H1 (cell line): ENCODE results near the gene RP9. TPM values are rescaled to one million over a fixed set of nuclear protein-coding genes. Genes with fewer than 3 reads are reported as not detected.

Experiments used
- CTCF ChIA-PET: fragments of 300-600 bp; sonication (Branson Sonifier 250); formaldehyde crosslinking; loops from one replicate; lab custom pipeline; 2021; ENCODE audit not compliant: partially characterized antibody; lab: Charles Lee
- POLR2A ChIA-PET: fragments of 300-600 bp; sonication (Branson Sonifier 250); formaldehyde crosslinking; loops from one replicate; lab custom pipeline; 2021; ENCODE audit warnings: inconsistent platforms; ENCODE audit not compliant: partially characterized antibody; lab: Charles Lee
- DNase-seq, 2 experiments: peaks; one replicate each; pipeline versions ENCODE4 v3.0.0 to v3.0.0-alpha.2; 2010 to 2022; ENCODE audit warnings: low spot score in 2 of 2, low read depth in 1 of 2, mixed read lengths in 1 of 2
- FAIRE-seq: peaks from 2 replicates; lab custom pipeline; 2011; peaks lifted over from hg19 to GRCh38; lab: Jason Lieb, UNC
- H2AFZ ChIP-seq: 2 replicates; pipeline ENCODE4 v1.8.1; 2012; ENCODE audit warnings: low read length, inconsistent platforms
- H2AK5ac ChIP-seq: 2 replicates; pipeline ENCODE4 v1.6.1; 2013; ENCODE audit warnings: low read depth, low read length
- H2BK120ac ChIP-seq: replicated peaks from 2 replicates; pipeline ENCODE3; 2013; ENCODE audit warnings: low read depth, low read length, inconsistent platforms
- H2BK12ac ChIP-seq: 2 replicates; pipeline ENCODE4 v1.6.1; 2013; ENCODE audit warnings: low read depth, low read length
- H2BK15ac ChIP-seq: 2 replicates; pipeline ENCODE4 v1.6.1; 2013; ENCODE audit warnings: low read length
- H2BK20ac ChIP-seq: 2 replicates; pipeline ENCODE4 v1.6.1; 2013; ENCODE audit warnings: low read length
- H2BK5ac ChIP-seq: 2 replicates; pipeline ENCODE4 v1.6.1; 2013; ENCODE audit warnings: low read depth, low read length
- H3K14ac ChIP-seq: 2 replicates; pipeline ENCODE4 v1.6.1; 2013; ENCODE audit warnings: inconsistent platforms; ENCODE audit not compliant: insufficient read length
- H3K18ac ChIP-seq: 2 replicates; pipeline ENCODE4 v1.6.1; 2013; ENCODE audit warnings: low read length; ENCODE audit errors: extremely low read depth
- H3K23ac ChIP-seq: 2 replicates; pipeline ENCODE4 v1.6.1; 2013; ENCODE audit warnings: inconsistent platforms; ENCODE audit not compliant: insufficient read length
- H3K23me2 ChIP-seq: 2 replicates; pipeline ENCODE4 v1.6.1; 2013; ENCODE audit warnings: low read depth, low read length
- H3K27ac ChIP-seq: 2 replicates; pipeline ENCODE4 v1.6.1; 2011; ENCODE audit warnings: low read depth, low read length, inconsistent platforms
- H3K27me3 ChIP-seq, 4 experiments: replicated peaks in 1 of 4; 1 replicate in 1 of 4; 2 replicates in 3 of 4; pipeline versions ENCODE4 v1.6.1 to v1.8.1; 2011 to 2013; ENCODE audit warnings: low read length in 3 of 4, mild to moderate bottlenecking in 3 of 4, inconsistent platforms in 2 of 4, mixed read lengths in 2 of 4, moderate library complexity in 1 of 4; ENCODE audit not compliant: control insufficient read depth in 3 of 4, insufficient read depth in 3 of 4; ENCODE audit errors: extremely low read depth in 1 of 4
- H3K36me3 ChIP-seq, 4 experiments: 2 replicates each; pipeline versions ENCODE4 v1.6.1 to v1.8.1; 2011 to 2013; ENCODE audit warnings: mild to moderate bottlenecking in 4 of 4, low read length in 3 of 4, moderate library complexity in 2 of 4, control low read depth in 1 of 4, inconsistent platforms in 1 of 4; ENCODE audit not compliant: insufficient read depth in 4 of 4, control insufficient read depth in 2 of 4
- H3K4ac ChIP-seq: replicated peaks from 2 replicates; pipeline ENCODE3; 2013; ENCODE audit warnings: low read length, low read depth, mixed read lengths, inconsistent platforms; ENCODE audit not compliant: insufficient read length
- H3K4me1 ChIP-seq, 4 experiments: replicated peaks in 1 of 4; 1 replicate in 1 of 4; 2 replicates in 3 of 4; pipeline versions ENCODE4 v1.6.1 to v1.8.1; 2011 to 2013; ENCODE audit warnings: low read length in 3 of 4, inconsistent platforms in 2 of 4, mixed read lengths in 1 of 4; ENCODE audit not compliant: insufficient read depth in 4 of 4, control insufficient read depth in 3 of 4
- H3K4me2 ChIP-seq, 2 experiments: 2 replicates each; pipeline versions ENCODE4 v1.6.1 to v1.8.1; 2011 to 2013; ENCODE audit warnings: low read depth in 2 of 2, low read length in 2 of 2, control low read depth in 1 of 2, inconsistent platforms in 1 of 2, mild to moderate bottlenecking in 1 of 2; ENCODE audit not compliant: insufficient read depth in 1 of 2
- H3K4me3 ChIP-seq, 4 experiments: fragments of 200-600, 300-600 bp in 1 of 4; sonication (generic), shearing (Covaris generic), sonication (Bioruptor Twin) in 1 of 4; 2 replicates each; pipeline versions ENCODE4 v1.5.1 to v1.8.1; 2011 to 2016; ENCODE audit warnings: low read length in 4 of 4, low read depth in 3 of 4, control low read depth in 2 of 4, inconsistent platforms in 2 of 4, mild to moderate bottlenecking in 2 of 4, mixed read lengths in 1 of 4, moderate library complexity in 1 of 4; ENCODE audit not compliant: insufficient read depth in 2 of 4; ENCODE audit errors: extremely low read depth in 1 of 4
- H3K56ac ChIP-seq: replicated peaks from 2 replicates; pipeline ENCODE3; 2013; ENCODE audit warnings: low read depth, mild to moderate bottlenecking, mixed read lengths, low read length, inconsistent platforms; ENCODE audit not compliant: insufficient read length
- H3K79me1 ChIP-seq: 2 replicates; pipeline ENCODE4 v1.6.1; 2013; ENCODE audit warnings: low read depth, low read length, control low read depth
- H3K79me2 ChIP-seq, 2 experiments: 2 replicates each; pipeline versions ENCODE4 v1.6.1 to v1.8.1; 2012 to 2013; ENCODE audit warnings: low read length in 2 of 2, mild to moderate bottlenecking in 2 of 2, inconsistent platforms in 1 of 2; ENCODE audit not compliant: insufficient read depth in 2 of 2, control insufficient read depth in 1 of 2
- H3K9ac ChIP-seq, 4 experiments: replicated peaks in 1 of 4; 1 replicate in 1 of 4; 2 replicates in 3 of 4; pipeline versions ENCODE4 v1.6.1 to v1.8.1; 2011 to 2013; ENCODE audit warnings: low read depth in 3 of 4, low read length in 3 of 4, control low read depth in 2 of 4, mild to moderate bottlenecking in 2 of 4, moderate library complexity in 2 of 4, inconsistent platforms in 1 of 4; ENCODE audit errors: extremely low read depth in 1 of 4
- H3K9me3 ChIP-seq, 2 experiments: 2 replicates each; pipeline versions ENCODE4 v1.6.1 to v1.8.1; 2012 to 2013; ENCODE audit warnings: mild to moderate bottlenecking in 2 of 2, moderate library complexity in 2 of 2, control low read depth in 1 of 2, inconsistent platforms in 1 of 2, low read depth in 1 of 2, low read length in 1 of 2, mixed read lengths in 1 of 2; ENCODE audit not compliant: insufficient read depth in 2 of 2
- H4K20me1 ChIP-seq, 2 experiments: replicated peaks in 1 of 2; 2 replicates each; pipeline versions ENCODE3 to v1.8.1; 2011 to 2013; ENCODE audit warnings: inconsistent platforms in 2 of 2, low read length in 2 of 2, mild to moderate bottlenecking in 1 of 2; ENCODE audit not compliant: insufficient read depth in 2 of 2, control insufficient read depth in 1 of 2
- H4K5ac ChIP-seq: 2 replicates; pipeline ENCODE4 v1.6.1; 2013; ENCODE audit warnings: low read length, low read depth, mixed read lengths, inconsistent platforms; ENCODE audit not compliant: insufficient read length
- H4K8ac ChIP-seq: 2 replicates; pipeline ENCODE4 v1.8.0; 2013; ENCODE audit warnings: mild to moderate bottlenecking, moderate library complexity, low read length, inconsistent platforms; ENCODE audit not compliant: insufficient read depth; ENCODE audit errors: extremely low read depth
- H4K91ac ChIP-seq: replicated peaks from 2 replicates; pipeline ENCODE3; 2013; ENCODE audit warnings: low read length, mixed read lengths, inconsistent platforms; ENCODE audit not compliant: insufficient read length
- ASH2L ChIP-seq: fragments of 200-600, 300-600 bp; sonication (generic); IDR thresholded peaks from one replicate; pipeline ENCODE4 v1.7.1; 2017; ENCODE audit warnings: low read length
- BRCA1 ChIP-seq: IDR thresholded peaks from 2 replicates; pipeline ENCODE4 v1.6.1; 2012; ENCODE audit warnings: low read depth, low read length, improper control_type of control experiment
- RNF2 ChIP-seq: fragments of 200-900, 300-1000 bp; sonication (generic); IDR thresholded peaks from 2 replicates; pipeline ENCODE4 v1.7.1; 2016; ENCODE audit warnings: borderline replicate concordance, low read depth, mild to moderate bottlenecking, antibody characterized with exemption, low read length; ENCODE audit not compliant: poor library complexity, severe bottlenecking; ENCODE audit errors: missing control alignments
- SAP30 ChIP-seq: fragments of 300-600 bp; sonication (generic); IDR thresholded peaks from 2 replicates; pipeline ENCODE4 v1.7.1; 2012; ENCODE audit warnings: low read length, moderate library complexity, mild to moderate bottlenecking, inconsistent platforms; ENCODE audit not compliant: insufficient read depth, insufficient replicate concordance
- SIN3A ChIP-seq, 2 experiments: IDR thresholded peaks in 1 of 2; conservative IDR thresholded peaks in 1 of 2; 2 replicates each; pipeline ENCODE4 v1.6.1; 2011 to 2012; ENCODE audit warnings: low read length in 2 of 2, improper control_type of control experiment in 1 of 2, low read depth in 1 of 2, mild to moderate bottlenecking in 1 of 2
- SUZ12 ChIP-seq: fragments of 200-600 bp; sonication (generic); IDR thresholded peaks from 2 replicates; pipeline ENCODE4 v1.6.1; 2012; ENCODE audit warnings: mild to moderate bottlenecking, inconsistent platforms, low read length, moderate library complexity, mixed read lengths
- ZNF274 ChIP-seq: IDR thresholded peaks from 2 replicates; pipeline ENCODE4 v1.7.0; 2012; ENCODE audit warnings: low read length, borderline replicate concordance; ENCODE audit errors: extremely low read depth
- WGBS, 2 experiments: shearing (Covaris generic) in 1 of 2; methylation state at CpG; one replicate each; pipeline versions ENCODE4 v1.1.6 to v1.1.7; 2013 to 2015; ENCODE audit warnings: low lambda C conversion rate in 2 of 2, mixed read lengths in 2 of 2, inconsistent platforms in 1 of 2, low coverage in 1 of 2, missing lambda C conversion rate in 1 of 2; ENCODE audit not compliant: insufficient replicate concordance in 2 of 2, insufficient coverage in 1 of 2, insufficient read length in 1 of 2; ENCODE audit errors: extremely low coverage in 1 of 2, missing lambda C conversion rate in 1 of 2; 5-methylcytosine and 5-hydroxymethylcytosine counted together
- polyA plus RNA-seq, 7 experiments: library from polyadenylated mRNA; depleted of rRNA in 3 of 7; stranded (reverse) in 5 of 7; unstranded in 2 of 7; fragments of >200 nt in 5 of 7; fragments of 200-250 nt in 2 of 7; gene quantifications; 1 replicate in 5 of 7; 2 replicates in 1 of 7; 4 replicates in 1 of 7; pipeline versions ENCODE4 v1.2.1 to v1.2.3, GENCODE V29; 2011 to 2013; ENCODE audit warnings: missing spikeins in 2 of 7, mixed read lengths in 2 of 7
- total RNA-seq: library from RNA; stranded (reverse); fragmentation: NEBNext Ultra II Directional; extraction: Animal tissue kit (Norgen Biotek cat#: 25700); gene quantifications from 2 replicates; pipeline ENCODE4 v1.2.1, GENCODE V29; 2021

RP9 gene
- total and polyA plus RNA-seq, 2 of the 8 experiments (the other 6 are each of a cell fraction or from before 2014, with no cell fraction given), result 11.0 to 12.4 TPM

DNA sequence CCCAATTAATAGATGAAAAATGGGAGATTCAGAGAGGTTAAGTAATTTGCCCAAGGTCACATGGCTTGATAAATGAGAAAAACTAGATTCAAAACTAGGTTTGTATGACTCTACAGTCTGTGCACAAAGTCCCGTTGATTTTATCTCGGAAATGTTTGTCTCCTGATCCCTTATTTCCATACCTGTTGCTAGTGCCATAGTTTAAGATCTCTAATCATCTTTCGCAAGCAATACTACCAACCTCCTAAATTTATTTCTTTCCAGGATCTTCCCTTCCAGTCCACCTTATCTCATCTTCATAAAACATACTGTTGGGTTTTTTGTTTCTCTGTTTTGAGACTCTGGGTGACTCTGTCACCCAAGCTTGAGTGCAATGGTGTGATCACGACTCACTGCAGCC lies 49.6 kb downstream of the RP9 start:
- no peaks in the 10 kb centered on the region; the same call in none of the 2 replicates for H3K79me1 ChIP-seq
- no peak overlapping the region for H2AFZ ChIP-seq
- 65% methylated on average over 4 of the region's 4 CpGs; no CpG with 5 or more reads in 1 of the 2 experiments for WGBS, 2 experiments
- TF ChIP-seq ZNF274 (no peak), BRCA1 (no peak), SUZ12 (no peak), SIN3A (conservative IDR thresholded peaks at IDR 0.05 in 1 of 2, IDR thresholded peaks at IDR 0.05 in 1 of 2; ENCODE audit: low read depth in 1 of 2, low read length in 2 of 2) (no peak), ASH2L (no peak), RNF2 (no peak), SAP30 (no peak)
- no peak overlapping the region for H4K91ac ChIP-seq
- no peak overlapping the region for H3K27ac ChIP-seq
- no peak overlapping the region for H3K18ac ChIP-seq
- H3K27me3 ChIP-seq, result no peaks in the 10 kb centered on the region
- no peak overlapping the region for H2AK5ac ChIP-seq
- no peak overlapping the region for H3K56ac ChIP-seq
- no peak overlapping the region for H2BK12ac ChIP-seq
- no peak for DNase-seq
- no peak overlapping the region for H2BK15ac ChIP-seq
- no peak overlapping the region for H2BK20ac ChIP-seq
- CTCF ChIA-PET, result interaction anchor here (1.2 kb wide), 1 partner anchor 215 kb away, joined by 3 read pairs; no protein-coding TSS in a partner anchor
- no peak overlapping the region for H2BK5ac ChIP-seq
- no peaks in the 10 kb centered on the region; a peak in 1 of 8 replicates for H3K36me3 ChIP-seq
- no peak for FAIRE-seq
- no peaks in the 10 kb centered on the region for H3K9me3 ChIP-seq
- no peak overlapping the region for H3K4me3 ChIP-seq
- H3K4me2 ChIP-seq, result no peak overlapping the region
- no peak overlapping the region for H3K4ac ChIP-seq
- H3K79me2 ChIP-seq, result peaks cover 12 to 70% of the 10 kb centered on the region in 2 experiments
- POLR2A ChIA-PET, result no interaction called here
- no peaks in the 10 kb centered on the region for H3K23me2 ChIP-seq
- H3K14ac ChIP-seq, result no peak overlapping the region
- peaks cover 0 to 2% of the 10 kb centered on the region in 2 experiments for H4K20me1 ChIP-seq
- H3K23ac ChIP-seq, result no peak overlapping the region
- peaks cover 0 to 7% (median 0%) of the 10 kb centered on the region in 4 experiments; a peak in 1 of 7 replicates for H3K4me1 ChIP-seq
- no peak overlapping the region for H3K9ac ChIP-seq
- H2BK120ac ChIP-seq, result no peak overlapping the region
- H4K8ac ChIP-seq, result no peak overlapping the region
- H4K5ac ChIP-seq, result no peak overlapping the region
